Skeletal muscle satellite cell (primary cell): ENCODE data around the gene MPC1. TPM values are rescaled to one million over a fixed set of nuclear protein-coding genes. Genes with fewer than 3 reads are reported as not detected.

Experiments used
- H3K27me3 ChIP-seq: 2 replicates; pipeline ENCODE4 v1.7.0; 2013; ENCODE audit warnings: low read length; ENCODE audit not compliant: control insufficient read depth, insufficient read depth
- H3K36me3 ChIP-seq: 2 replicates; pipeline ENCODE4 v1.7.0; 2013; ENCODE audit warnings: mild to moderate bottlenecking, control low read depth, low read length; ENCODE audit not compliant: insufficient read depth
- H3K4me1 ChIP-seq: 2 replicates; pipeline ENCODE4 v1.7.0; 2013; ENCODE audit warnings: low read length; ENCODE audit not compliant: control insufficient read depth, insufficient read depth
- H3K4me2 ChIP-seq: 2 replicates; pipeline ENCODE4 v1.7.0; 2013; ENCODE audit warnings: mild to moderate bottlenecking, low read length
- H3K4me3 ChIP-seq: 2 replicates; pipeline ENCODE4 v1.7.0; 2013; ENCODE audit warnings: low read length
- H3K9ac ChIP-seq: 2 replicates; pipeline ENCODE4 v1.7.0; 2013; ENCODE audit warnings: mild to moderate bottlenecking, low read depth, low read length, moderate library complexity
- H3K9me3 ChIP-seq: replicated peaks from 2 replicates; pipeline ENCODE4 v1.7.0; 2013; ENCODE audit warnings: mild to moderate bottlenecking, control low read depth, low read length
- total RNA-seq: library from RNA; depleted of rRNA; stranded (reverse); fragments of >200 nt; gene quantifications from 2 replicates; pipeline ENCODE4 v1.2.3, GENCODE V29; 2012; rRNA removed

Gene MPC1
- 27.1 and 33.2 TPM in 2 replicates for total RNA-seq

GRCh38 chr6:166382933-166383801, at the start of gene MPC1:
Gene MPC1, minus strand, starts transcription at chr6:166382940. Its CDS starts 64 bp downstream, at chr6:166382876.
- peak within 1 kb of the TSS; percentile 100 for H3K4me2 ChIP-seq
- H3K27me3 ChIP-seq, result no peaks in the 10 kb centered on the region
- H3K4me1 ChIP-seq, result peaks cover 5% of the 10 kb centered on the region
- H3K9me3 ChIP-seq, result no peaks in the 10 kb centered on the region
- peak within 1 kb of the TSS; percentile 84 for H3K9ac ChIP-seq
- peak within 1 kb of the TSS; percentile 98 for H3K4me3 ChIP-seq
- H3K36me3 ChIP-seq, result no peaks in the 10 kb centered on the region

GRCh38 chr6:166430269-166430668, 47.5 kb upstream of the MPC1 start:
- no peak overlapping the region for H3K4me3 ChIP-seq

GRCh38 chr6:166424431-166424830, 41.7 kb upstream of the MPC1 start:
- Histone ChIP-seq H3K4me2 (no peak overlapping the region), H3K27me3 (no peaks in the 10 kb centered on the region), H3K9ac (no peak overlapping the region), H3K4me3 (no peak overlapping the region), H3K9me3 (no peaks in the 10 kb centered on the region), H3K4me1 (no peaks in the 10 kb centered on the region), H3K36me3 (peaks cover 51% of the 10 kb centered on the region)

More at GRCh38 chr6:166430269-166430668, 47.5 kb upstream of the MPC1 start:
- Histone ChIP-seq H3K27me3 (no peaks in the 10 kb centered on the region), H3K9me3 (no peaks in the 10 kb centered on the region), H3K9ac (no peak overlapping the region), H3K4me2 (no peak overlapping the region), H3K4me1 (no peaks in the 10 kb centered on the region), H3K36me3 (peaks cover 38% of the 10 kb centered on the region)

GRCh38 chr6:166423781-166424180, 41.0 kb upstream of the MPC1 start:
- no peak overlapping the region for H3K9ac ChIP-seq
- no peaks in the 10 kb centered on the region for H3K9me3 ChIP-seq
- H3K36me3 ChIP-seq, result peaks cover 57% of the 10 kb centered on the region
- H3K4me2 ChIP-seq, result no peak overlapping the region
- no peaks in the 10 kb centered on the region for H3K4me1 ChIP-seq
- no peaks in the 10 kb centered on the region for H3K27me3 ChIP-seq
- H3K4me3 ChIP-seq, result no peak overlapping the region

DNA sequence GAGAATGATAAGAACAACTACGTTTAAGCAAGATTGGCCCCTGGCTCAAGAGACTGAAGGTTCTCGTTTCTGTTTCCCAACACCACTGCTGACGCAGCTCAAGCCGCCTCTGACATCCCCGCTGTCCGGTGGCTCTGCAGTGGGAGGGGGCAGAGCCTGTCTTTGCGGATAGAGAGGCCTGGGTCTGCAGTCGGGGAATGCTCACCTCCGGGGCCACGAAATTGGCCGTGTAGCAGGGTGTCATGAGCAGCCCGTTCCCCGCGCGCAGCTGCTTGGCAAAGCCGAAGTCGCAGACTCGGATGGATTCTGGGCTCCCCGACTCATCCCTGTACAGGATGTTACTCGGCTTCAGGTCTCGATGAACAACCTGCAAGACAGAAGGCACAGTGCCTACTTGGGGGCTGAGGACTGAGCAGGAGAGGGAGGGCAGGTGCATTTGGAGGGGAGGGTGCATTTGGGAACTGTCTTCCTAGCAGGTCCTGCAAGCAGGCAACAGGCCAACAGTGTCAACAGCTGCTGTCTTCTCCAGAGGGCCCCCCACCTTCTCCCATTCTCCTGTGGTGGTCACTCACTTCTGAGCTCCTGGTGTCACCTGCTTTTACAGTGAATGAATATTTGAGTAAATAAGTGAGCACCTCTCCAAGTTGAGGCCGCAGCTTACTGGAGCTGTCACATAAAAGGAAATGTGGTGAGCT, 40.5 kb upstream of the MPC1 start:
- Histone ChIP-seq H3K4me3 (no peak overlapping the region), H3K4me2 (no peak overlapping the region), H3K9me3 (no peaks in the 10 kb centered on the region), H3K36me3 (peaks cover 63% of the 10 kb centered on the region), H3K27me3 (no peaks in the 10 kb centered on the region), H3K9ac (no peak overlapping the region), H3K4me1 (no peaks in the 10 kb centered on the region)

DNA sequence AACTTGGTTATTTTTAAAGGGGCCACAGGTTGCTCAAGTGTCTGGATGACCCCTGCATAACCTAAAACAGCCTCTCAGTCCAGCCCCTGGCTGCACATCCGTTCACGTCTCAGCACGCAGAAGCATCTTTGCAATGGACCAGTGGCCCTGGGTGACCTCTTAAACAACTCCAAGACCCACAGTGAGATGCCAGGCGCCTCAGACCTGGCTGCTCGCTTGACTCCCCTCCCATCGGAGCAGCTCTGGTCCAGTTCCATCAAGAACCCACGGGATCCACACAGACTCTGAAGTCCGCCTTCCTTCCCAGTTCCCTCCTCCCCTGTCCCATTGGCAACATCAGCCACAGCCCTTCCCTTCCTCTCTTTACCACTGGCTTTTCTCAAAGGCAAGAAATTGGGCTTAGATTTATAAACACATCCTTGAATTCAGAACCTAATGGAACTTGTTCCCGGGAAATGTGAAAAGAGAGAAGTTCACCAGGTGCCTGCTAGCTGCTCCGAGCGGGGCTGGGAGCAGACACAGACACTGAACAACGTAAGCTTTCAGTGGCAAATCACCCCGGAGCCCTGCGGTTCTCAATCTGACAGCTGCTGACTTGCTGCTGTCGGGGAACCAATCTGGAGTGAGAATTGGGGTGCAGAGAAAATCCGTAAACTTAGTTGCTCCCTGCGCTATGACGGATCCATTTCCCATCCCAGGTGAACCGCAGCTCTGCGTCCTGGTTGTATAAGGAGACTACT, 39.6 kb upstream of the MPC1 start:
- no peaks in the 10 kb centered on the region for H3K4me1 ChIP-seq
- no peak overlapping the region for H3K4me3 ChIP-seq
- H3K27me3 ChIP-seq, result no peaks in the 10 kb centered on the region
- H3K4me2 ChIP-seq, result no peak overlapping the region
- peaks cover 71% of the 10 kb centered on the region for H3K36me3 ChIP-seq
- H3K9me3 ChIP-seq, result no peaks in the 10 kb centered on the region
- H3K9ac ChIP-seq, result no peak overlapping the region

DNA sequence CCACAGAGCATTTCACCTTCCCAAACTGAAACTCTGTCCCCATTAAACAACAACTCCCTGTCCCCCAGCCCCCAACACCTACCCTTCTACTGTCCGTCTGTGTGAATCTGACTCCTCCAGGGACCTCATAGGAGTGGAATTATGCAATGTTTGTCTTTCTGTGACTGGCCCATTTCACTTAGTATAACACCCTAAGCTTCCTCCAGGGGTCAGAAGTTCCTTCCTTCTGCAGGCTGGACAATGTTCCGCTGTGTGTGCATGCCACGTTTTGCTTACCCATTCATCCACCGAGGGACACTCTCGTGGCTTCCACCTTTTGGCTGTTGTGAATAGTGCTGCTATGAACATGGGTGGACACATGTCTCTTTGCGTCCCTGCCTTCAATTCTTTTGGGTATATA, 37.6 kb upstream of the MPC1 start:
- peaks cover 80% of the 10 kb centered on the region for H3K36me3 ChIP-seq

GRCh38 chr6:166419717-166420116, 37.0 kb upstream of the MPC1 start:
- H3K9me3 ChIP-seq, result no peaks in the 10 kb centered on the region
- H3K9ac ChIP-seq, result no peak overlapping the region
- peaks cover 79% of the 10 kb centered on the region for H3K36me3 ChIP-seq
- no peak overlapping the region for H3K4me2 ChIP-seq
- H3K4me1 ChIP-seq, result no peaks in the 10 kb centered on the region
- H3K27me3 ChIP-seq, result no peaks in the 10 kb centered on the region
- no peak overlapping the region for H3K4me3 ChIP-seq

More for the DNA sequence above, 37.6 kb upstream of the MPC1 start:
- Histone ChIP-seq H3K4me1 (no peaks in the 10 kb centered on the region), H3K27me3 (no peaks in the 10 kb centered on the region), H3K9me3 (no peaks in the 10 kb centered on the region), H3K4me3 (no peak overlapping the region), H3K4me2 (no peak overlapping the region), H3K9ac (no peak overlapping the region)

GRCh38 chr6:166419286-166419685, 36.5 kb upstream of the MPC1 start:
- peaks cover 79% of the 10 kb centered on the region for H3K36me3 ChIP-seq
- H3K4me1 ChIP-seq, result no peaks in the 10 kb centered on the region
- H3K4me2 ChIP-seq, result no peak overlapping the region
- H3K27me3 ChIP-seq, result no peaks in the 10 kb centered on the region
- no peak overlapping the region for H3K9ac ChIP-seq
- H3K4me3 ChIP-seq, result no peak overlapping the region
- H3K9me3 ChIP-seq, result no peaks in the 10 kb centered on the region

DNA sequence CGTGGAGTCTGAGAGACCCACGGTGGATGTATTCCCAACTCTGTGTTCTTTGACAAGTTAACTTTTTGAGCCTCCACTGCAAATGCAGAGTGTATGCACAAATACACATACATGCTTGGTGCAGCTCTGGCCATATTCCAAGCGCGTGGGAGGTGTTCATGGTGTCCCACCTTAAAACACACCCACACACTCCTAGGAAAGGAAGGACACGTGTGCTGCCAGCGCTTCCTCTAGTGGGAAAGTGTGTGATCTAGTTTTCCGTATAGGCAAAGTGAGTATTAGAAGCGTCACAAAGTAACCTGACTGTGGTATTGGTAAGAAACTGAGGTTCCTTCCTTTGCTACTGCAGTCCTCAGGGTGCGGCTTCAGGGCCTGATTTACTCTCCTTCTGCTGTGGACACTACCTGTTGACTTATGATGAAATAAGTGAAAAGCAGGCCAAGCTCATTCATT, 36.0 kb upstream of the MPC1 start:
- no peaks in the 10 kb centered on the region for H3K4me1 ChIP-seq
- H3K4me3 ChIP-seq, result no peak overlapping the region
- no peak overlapping the region for H3K4me2 ChIP-seq
- H3K27me3 ChIP-seq, result no peaks in the 10 kb centered on the region
- H3K9me3 ChIP-seq, result no peaks in the 10 kb centered on the region
- no peak overlapping the region for H3K9ac ChIP-seq
- H3K36me3 ChIP-seq, result peaks cover 80% of the 10 kb centered on the region

DNA sequence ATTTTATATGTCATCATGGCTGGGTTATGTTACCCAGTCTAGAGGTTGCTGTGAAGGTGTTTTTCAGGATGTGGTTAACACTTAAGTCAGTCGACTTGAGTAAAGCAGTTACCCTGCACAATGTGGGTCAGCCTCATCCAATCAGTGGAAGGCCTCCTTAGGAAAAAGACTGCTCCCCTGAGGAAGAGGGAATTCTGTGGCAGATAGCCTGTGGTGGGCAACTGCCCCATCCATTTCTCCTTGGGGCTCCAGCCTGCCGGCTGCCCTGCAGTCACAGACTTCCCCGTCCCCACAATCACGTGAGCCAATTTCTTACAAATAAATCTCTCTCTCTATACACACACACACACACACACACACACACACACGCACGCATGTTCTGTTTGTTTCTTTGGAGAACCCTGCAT, 34.5 kb upstream of the MPC1 start:
- Histone ChIP-seq H3K9me3 (no peaks in the 10 kb centered on the region), H3K4me2 (no peak overlapping the region), H3K27me3 (no peaks in the 10 kb centered on the region), H3K4me1 (no peaks in the 10 kb centered on the region), H3K36me3 (peaks cover 80% of the 10 kb centered on the region), H3K4me3 (no peak overlapping the region), H3K9ac (no peak overlapping the region)
